Bronchial epithelial cell (primary cell): Measurements from ENCODE around the gene GABRA6. TPM values are rescaled to one million over a fixed set of nuclear protein-coding genes. Genes with fewer than 3 reads are reported as not detected.
"Not testable (repeated sequence)": the region's sequence is repeated elsewhere in the genome, so short reads cannot be mapped to it uniquely, and the experiment has no call there.

Source experiments
- DNase-seq: peaks from one replicate; pipeline ENCODE4 v3.0.0-alpha.2; 2010; ENCODE audit warnings: low read depth
- FAIRE-seq: peaks from 2 replicates; lab custom pipeline; 2011; peaks lifted over from hg19 to GRCh38; lab: Jason Lieb, UNC
- H3K27me3 ChIP-seq: 2 replicates; pipeline ENCODE4 v1.5.1; 2011; ENCODE audit warnings: low read length; ENCODE audit not compliant: control insufficient read depth, insufficient read depth
- H3K36me3 ChIP-seq: 2 replicates; pipeline ENCODE4 v1.5.1; 2011; ENCODE audit warnings: low read length; ENCODE audit not compliant: control insufficient read depth, insufficient read depth
- H3K4me3 ChIP-seq: 2 replicates; pipeline ENCODE4 v1.5.1; 2011; ENCODE audit warnings: mild to moderate bottlenecking, low read depth, low read length, control low read depth
- total RNA-seq: library from RNA; depleted of rRNA; stranded (reverse); fragments of >200 nt; gene quantifications from 2 replicates; pipeline ENCODE4 v1.2.1, GENCODE V29; 2014
- TF ChIP-seq, protein P1 (sequence below): IDR thresholded peaks from 2 replicates; pipeline ENCODE4 v1.5.1; 2011; ENCODE audit warnings: mild to moderate bottlenecking, moderate library complexity, low read length, control low read depth, inconsistent platforms; ENCODE audit not compliant: insufficient read depth, severe bottlenecking

GABRA6 gene
- not detected in 2 replicates for total RNA-seq

DNA sequence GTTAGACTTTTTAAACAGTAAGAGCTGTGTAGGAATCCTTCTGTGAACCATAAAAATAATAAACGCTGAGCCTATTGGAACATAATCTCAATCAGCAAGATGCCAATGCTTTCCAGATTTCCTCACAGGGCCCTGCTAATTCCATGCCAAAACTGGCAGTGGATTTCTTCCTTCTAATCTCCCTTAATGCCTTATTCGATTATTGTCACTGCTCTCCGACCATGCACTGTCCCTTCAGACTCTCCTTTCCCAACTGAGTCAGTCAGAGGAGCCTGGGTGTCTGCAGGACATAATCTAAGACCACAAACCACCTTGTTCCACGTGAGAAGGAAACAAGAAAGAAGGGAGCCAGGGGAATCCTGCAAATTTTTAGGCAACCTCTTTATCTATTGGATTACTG is at the start of gene GABRA6:
Gene GABRA6 (plus strand): TSS at position 261 of the 400 bp plus-strand sequence. CDS start 269 bp downstream, outside the sequence.
- no peak for FAIRE-seq
- H3K27me3 ChIP-seq = no peaks in the 10 kb centered on the region
- no peak for DNase-seq
- no peak within 1 kb of the TSS for H3K4me3 ChIP-seq
- no peaks in the 10 kb centered on the region for H3K36me3 ChIP-seq
- TF ChIP-seq, protein P1, sequence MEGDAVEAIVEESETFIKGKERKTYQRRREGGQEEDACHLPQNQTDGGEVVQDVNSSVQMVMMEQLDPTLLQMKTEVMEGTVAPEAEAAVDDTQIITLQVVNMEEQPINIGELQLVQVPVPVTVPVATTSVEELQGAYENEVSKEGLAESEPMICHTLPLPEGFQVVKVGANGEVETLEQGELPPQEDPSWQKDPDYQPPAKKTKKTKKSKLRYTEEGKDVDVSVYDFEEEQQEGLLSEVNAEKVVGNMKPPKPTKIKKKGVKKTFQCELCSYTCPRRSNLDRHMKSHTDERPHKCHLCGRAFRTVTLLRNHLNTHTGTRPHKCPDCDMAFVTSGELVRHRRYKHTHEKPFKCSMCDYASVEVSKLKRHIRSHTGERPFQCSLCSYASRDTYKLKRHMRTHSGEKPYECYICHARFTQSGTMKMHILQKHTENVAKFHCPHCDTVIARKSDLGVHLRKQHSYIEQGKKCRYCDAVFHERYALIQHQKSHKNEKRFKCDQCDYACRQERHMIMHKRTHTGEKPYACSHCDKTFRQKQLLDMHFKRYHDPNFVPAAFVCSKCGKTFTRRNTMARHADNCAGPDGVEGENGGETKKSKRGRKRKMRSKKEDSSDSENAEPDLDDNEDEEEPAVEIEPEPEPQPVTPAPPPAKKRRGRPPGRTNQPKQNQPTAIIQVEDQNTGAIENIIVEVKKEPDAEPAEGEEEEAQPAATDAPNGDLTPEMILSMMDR = no peak

DNA sequence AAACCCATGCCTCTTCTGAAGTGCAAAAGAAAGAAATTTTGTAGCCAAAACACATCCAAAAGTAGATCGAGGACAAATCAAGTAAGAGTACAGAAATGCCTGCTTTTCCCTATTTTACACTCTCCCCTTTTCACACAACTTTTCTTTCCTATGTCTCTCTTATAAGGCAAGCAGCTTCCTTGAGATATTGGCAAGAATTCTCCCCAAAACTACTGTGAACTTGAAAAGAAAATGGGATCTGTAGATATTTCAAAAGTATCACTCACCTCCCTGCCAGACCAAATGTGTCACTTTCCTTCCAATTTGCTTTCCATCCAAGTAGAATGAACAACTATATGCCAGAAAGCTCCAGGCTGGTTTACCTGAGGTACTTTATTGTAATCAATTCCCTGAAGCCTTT is 47.9 kb upstream of the GABRA6 start:
- FAIRE-seq (no peak), DNase-seq (no peak)
- H3K27me3 ChIP-seq = no peaks in the 10 kb centered on the region
- H3K4me3 ChIP-seq = no peak overlapping the region
- TF ChIP-seq, protein P1 = no peak
- no peaks in the 10 kb centered on the region for H3K36me3 ChIP-seq

DNA sequence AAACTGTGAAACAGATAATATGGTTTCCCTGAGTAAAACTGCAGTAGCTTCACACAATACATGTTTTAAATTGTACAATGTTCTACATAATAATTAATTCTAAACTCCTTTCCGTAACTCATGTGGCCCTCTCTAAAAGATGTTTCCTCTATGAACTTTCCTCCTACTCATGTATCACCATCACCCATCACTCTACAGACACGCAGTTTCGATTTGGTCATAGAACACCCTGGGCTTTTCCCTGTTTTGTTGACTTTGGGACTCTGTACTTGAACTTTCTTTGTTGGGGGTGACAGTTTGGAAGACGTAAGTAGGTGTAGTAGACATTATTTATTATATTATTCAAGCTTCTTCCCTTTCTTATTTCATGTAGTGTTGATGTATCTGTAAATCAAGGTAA is 44.1 kb upstream of the GABRA6 start:
- no peak for FAIRE-seq
- TF ChIP-seq, protein P1 = no peak

DNA sequence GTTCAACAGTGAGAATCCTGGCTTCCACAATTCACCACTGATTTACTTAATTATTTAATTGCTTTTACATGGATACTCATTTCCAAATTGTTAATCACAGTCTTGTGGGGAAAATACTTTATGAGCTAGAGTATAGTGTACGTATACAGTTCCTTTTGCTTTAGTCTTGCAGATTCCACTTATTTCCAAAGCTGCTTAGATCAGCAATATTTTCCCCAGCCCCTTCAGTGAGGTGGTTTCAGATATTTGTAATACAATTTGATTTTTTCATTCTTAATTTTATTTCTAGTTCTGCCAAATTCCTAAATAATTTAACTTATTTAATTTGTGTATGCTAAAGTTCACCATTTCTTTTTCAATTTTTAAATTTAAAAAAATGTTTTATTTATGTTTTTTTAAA is 40.3 kb upstream of the GABRA6 start:
- DNase-seq (no peak), FAIRE-seq (no peak)
- no peaks in the 10 kb centered on the region for H3K36me3 ChIP-seq
- H3K27me3 ChIP-seq = no peaks in the 10 kb centered on the region
- H3K4me3 ChIP-seq = no peak overlapping the region
- TF ChIP-seq, protein P1 = no peak

More for the DNA sequence above, 44.1 kb upstream of the GABRA6 start:
- no peak for DNase-seq
- no peak overlapping the region for H3K4me3 ChIP-seq
- H3K27me3 ChIP-seq = no peaks in the 10 kb centered on the region
- no peaks in the 10 kb centered on the region for H3K36me3 ChIP-seq

DNA sequence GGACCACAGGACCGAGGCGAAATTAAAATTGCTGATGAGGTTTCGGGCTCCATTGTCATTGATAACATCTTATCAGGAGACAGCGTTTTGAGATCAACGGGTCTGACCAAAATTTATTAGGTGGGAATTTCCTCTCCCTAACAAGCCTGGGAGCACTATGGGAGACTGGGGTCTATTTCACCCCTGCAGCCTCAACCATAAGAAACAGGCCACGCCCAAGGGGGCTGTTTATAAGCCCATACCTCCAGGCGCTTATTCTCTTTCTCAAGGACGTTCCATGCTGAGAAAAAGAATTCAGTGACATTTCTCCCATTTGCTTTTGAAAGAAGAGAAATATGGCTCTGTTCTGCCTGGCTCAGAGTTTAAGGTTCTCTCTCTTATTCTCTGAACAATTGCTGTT is 33.6 kb upstream of the GABRA6 start:
- not testable (repeated sequence) for FAIRE-seq, DNase-seq, H3K36me3 ChIP-seq, H3K27me3 ChIP-seq, H3K4me3 ChIP-seq

DNA sequence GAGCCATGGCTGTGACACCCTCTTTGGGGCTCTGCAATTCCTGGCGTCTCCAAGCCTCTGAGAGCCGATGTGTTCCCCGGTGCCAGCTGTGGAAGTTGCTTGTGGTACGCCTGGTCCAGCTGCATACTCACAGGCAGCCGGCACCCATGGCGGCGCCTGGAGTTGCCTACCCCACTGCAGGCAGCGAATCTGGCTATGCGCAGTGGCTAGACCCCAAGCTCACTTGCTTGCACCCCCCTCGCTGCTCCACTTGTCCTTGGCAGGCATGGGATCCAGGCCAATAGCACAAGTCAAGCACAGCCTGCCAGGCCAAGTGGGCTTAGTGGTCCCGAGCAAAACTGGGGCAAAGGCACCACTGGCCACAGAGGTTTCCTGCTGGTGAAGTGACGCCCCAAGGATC is 24.7 kb upstream of the GABRA6 start:
- DNase-seq (no peak), FAIRE-seq (no peak)

More for the DNA sequence above, 24.7 kb upstream of the GABRA6 start:
- Histone ChIP-seq H3K4me3 (no peak overlapping the region), H3K36me3 (no peaks in the 10 kb centered on the region), H3K27me3 (no peaks in the 10 kb centered on the region)
- TF ChIP-seq, protein P1 = no peak
